ENCODE results near the gene ZNF680.
"Not testable (repeated sequence)": the region's sequence is repeated elsewhere in the genome, so short reads cannot be mapped to it uniquely, and the experiment has no call there.

The ZNF680 gene

DNA sequence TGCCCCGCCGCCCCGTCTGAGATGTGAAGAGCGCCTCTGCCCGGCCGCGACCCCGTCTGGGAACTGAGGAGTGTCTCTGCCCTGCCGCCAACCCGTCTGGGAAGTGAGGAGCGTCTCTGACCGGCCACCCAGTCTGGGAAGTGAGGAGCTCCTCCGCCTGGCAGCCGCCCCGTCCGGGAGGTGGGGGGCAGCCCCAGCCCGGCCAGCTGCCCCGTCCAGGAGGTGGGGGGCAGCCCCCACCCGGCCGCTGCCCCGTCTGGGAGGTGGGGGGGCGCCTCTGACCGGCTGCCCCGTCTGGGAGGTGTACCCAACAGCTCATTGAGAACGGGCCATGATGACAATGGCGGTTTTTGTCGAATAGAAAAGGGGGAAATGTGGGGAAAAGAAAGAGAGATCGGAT is 8.7 kb downstream of the ZNF680 start:
- DNase-seq = not testable (repeated sequence)

DNA sequence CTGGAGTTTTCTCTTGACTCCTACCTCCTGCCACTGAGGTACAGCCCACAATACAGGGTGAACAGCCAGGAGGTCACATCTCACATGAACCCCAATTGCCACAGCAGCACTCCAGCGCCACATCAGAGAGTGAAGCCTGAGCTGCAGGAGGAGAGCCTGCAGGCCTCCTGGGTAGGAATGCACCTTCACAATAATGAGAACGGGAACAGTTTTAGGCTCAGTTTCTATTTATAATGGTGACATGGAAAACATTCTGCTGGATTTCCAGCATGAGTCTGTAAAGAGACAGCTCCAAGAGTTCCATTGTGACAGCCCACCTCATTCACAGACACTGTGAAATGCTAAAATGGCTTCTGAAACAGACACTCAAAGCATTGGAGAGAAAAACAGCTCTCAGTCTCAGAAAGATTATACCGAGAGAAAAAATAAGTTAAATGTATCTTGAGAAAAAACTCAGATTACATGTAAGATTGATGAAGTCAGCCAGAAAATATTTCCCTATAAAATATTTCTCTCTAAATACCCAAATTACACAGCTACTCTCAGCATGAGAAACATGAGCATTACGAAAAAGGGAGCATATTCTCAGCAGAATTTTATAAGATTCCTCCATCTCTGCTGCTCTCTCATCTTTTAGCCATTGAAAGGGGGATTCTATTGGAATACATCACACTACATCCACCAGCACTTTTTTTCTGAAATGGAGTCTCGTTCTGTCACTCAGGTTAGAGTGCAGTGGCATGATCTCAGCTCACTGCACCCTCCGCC is 11.3 kb downstream of the ZNF680 start:
- no peak for DNase-seq

DNA sequence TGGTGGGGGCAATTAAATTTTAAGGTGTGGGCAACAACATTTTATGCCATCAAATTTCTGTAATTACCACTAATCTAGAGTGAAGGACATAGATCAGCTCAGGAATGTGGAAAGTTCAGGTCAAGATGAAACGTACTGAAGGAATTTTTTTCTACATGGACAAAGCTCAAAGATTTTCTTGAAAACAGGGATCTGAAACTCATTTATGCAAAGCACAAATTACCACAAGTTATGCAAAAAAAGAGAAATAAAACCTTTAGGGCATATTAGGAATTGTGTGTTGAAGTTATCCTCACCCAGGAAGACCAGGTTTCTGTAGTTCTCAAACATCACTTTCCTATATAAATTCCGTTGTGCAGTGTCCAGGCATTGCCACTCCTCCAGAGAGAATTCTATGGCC is 18.9 kb downstream of the ZNF680 start:
- no peak for DNase-seq

DNA sequence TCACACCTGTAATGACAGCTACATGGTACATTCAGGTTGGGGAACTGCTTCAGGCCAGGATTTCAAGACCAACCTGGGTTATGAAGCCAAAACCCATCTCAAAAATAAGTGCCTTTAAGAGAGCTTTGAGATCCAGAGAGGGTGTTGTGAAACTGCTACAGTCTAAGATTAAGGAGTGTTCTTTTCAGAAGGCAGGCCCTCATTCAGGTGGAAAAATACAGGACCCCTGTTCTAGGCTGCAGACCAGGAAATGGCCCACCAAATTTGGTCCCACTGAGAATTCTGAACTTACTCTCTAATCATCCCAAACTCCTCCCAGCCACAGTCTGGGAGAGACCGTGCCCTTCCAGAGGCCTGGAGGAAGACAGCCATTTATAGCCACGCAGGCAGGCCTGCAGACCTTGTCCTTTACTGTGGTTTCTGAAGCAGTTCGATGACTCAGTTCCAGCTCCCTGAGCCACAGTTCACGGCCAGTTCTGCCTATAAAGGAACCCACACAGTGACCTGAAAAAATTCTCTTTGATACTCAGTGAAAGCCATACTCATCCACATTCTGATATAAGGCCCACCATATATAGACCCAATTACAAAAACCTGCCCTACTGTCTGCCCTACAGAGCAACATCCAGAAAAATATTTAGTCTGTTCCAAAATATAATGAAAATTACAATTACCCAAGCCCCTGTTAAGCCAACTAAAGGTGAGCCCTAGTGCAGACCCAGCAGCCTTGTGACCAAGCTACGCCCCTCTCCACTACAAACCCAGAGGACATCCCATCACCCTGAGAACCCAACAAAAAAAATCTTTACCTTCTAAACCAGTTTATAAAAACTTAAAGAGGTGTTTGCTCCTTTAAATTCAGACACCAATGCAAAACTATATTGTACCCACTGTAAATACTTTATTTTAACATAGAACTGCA is 21.2 kb downstream of the ZNF680 start:
- DNase-seq = no peak

DNA sequence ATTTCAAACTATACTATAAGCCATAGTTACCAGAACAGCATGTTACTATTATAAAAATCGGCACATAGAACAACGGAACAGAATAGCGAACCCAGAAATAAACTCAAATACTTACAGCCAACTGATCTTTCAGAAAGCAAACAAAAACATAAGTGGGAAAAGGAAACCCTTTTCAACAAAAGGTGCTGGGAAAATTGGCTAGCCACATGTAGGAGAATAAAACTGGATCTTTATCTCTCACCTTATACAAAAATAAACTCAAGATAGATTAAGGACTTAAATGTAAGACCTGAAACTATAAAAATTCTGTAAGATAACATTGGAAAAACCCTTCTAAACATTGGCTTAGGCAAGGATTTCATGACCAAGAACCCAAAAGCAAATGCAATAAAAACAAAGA is 29.1 kb downstream of the ZNF680 start:
- DNase-seq = no peak

DNA sequence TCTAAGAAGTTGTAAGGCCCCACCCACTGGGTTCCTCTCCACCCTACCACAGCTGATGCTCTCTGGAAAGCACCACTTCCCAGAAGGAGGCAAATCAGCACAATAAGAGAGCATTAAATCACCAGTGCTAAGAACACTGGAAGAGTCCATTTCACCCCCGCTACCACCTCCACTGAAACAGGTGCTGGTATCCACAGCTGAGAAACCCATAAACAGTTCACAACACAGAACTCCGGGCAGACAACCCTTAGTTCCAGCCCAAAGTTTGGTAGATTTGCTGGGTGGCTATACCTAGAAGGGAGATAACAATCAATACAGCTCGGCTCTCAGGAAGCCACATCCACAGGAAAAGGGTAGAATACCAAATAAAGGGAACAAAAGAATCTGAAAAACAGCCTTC is 34.1 kb downstream of the ZNF680 start:
- no peak for DNase-seq

DNA sequence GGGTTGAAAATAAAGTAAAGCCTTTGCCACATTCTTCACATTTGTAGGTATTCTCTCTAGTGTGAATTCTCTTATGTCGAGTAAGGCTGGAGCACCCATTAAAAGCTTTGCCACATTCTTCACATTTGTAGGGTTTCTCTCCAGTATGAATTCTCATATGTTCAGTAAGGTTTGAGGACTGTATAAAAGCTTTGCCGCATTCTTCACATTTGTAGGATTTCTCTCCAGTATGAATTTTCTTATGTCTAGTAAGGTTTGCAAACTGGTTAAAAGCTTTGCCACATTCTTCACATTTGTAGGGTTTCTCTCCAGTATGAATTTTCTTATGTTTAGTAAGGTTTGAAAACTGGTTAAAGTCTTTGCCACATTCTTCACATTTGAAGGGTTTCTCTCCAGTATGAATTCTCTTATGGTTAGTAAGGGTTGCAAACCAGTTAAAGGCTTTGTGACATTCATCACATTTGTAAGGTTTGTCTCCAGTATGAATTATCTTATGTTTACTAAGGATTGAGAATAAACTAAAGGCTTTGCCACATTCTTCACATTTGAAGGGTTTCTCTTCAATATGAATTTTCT is 41.4 kb downstream of the ZNF680 start:
- no peak for DNase-seq

DNA sequence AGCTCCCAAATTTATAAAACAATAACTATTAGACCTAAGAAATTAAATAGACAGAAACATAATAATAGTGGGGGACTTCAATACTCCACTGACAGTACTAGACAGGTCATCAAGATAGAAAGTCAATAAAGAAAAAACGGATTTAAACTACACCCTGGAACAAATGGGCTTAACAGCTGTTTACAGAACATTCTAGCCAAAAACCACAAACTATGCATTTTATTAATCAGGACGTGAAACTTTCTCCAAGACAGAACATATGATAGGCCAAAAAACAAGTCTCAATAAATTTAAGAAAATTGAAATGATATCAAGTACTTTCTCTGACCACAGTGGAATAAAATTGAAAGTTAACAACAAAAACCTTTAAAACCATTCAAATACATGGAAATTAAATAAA is 46.4 kb downstream of the ZNF680 start:
- no peak for DNase-seq

DNA sequence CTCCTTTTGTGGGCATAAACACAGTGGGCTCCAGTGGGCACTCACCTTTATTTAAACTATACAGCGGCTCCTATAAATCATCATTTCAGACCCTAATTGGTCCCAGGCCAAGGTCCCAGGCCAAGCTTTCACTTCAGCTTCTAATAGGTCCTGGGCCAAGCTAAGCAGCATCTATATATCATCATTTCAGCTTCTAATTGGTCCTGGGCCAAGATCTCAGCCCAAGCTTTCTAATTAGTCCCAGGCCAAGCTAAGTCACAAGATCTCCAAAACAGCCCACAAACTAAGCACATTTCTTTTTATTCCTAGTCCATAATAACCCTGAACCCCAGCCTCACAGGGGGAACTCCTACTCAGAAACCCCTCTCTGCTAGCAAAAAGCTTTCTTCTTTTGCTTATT is 47.1 kb downstream of the ZNF680 start:
- no peak for DNase-seq

DNA sequence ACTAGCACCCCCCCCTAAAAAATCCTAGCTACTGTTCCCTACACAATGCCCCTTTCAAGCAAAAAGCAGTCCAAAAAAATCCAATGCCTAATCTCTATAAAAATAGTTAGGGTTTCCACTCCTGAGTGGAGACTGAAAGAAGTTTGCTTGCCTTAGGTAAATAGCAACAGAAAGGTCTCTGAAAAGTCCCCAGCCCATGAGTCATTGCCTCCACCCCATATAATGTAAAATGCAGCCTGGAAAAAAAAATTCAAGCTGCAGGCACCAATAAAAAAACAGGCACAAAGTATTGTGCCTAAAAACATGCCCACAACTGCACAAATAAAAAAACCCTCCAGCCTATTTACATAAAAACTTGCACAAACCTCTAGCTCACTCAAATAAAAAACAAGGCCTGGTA is 47.5 kb downstream of the ZNF680 start:
- DNase-seq = no peak

DNA sequence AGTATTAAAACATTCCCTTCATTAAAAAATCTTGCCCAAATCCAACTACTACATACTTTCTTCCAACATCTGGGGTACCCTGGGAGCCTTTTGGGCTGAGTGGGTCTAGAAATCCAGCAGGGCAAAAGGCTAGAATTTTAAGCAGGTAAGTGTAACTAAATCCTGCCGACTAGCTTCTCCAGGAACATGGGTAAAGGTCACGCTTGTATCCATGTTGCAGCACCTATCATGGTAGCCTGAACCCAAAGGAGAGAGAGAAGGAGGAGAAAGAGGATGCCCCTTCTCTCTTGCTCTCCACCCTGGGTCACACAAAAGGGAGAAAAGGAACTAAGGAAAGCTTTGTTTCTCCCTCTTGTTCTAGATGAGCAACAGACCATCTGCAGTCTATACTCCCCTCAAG is 53.3 kb downstream of the ZNF680 start:
- DNase-seq = no peak

DNA sequence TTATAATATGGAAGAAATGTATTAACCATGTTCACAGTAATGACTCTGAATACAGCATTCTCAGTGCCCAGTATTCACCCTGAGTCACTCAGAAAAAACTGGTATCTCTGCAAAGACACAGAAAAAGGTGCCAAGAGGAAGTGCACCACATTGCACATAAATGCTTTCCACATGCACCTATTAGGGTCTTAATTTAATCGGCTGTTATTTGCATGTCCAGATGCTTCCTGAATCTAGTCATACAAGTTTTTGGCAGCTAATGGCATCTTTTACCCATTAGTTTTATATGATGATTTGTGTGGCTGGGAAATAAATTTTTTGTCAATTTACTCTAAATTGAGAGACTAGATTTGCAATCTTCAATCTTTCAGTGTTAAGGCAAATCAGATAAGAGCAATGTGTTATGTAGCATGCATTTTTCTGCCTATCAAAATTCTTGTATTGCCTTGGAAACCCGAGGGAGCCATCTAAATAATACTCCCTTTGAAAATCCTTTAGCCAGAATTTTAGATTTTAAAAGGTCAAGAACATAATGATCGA is 58.2 kb downstream of the ZNF680 start:
- no peak for DNase-seq

DNA sequence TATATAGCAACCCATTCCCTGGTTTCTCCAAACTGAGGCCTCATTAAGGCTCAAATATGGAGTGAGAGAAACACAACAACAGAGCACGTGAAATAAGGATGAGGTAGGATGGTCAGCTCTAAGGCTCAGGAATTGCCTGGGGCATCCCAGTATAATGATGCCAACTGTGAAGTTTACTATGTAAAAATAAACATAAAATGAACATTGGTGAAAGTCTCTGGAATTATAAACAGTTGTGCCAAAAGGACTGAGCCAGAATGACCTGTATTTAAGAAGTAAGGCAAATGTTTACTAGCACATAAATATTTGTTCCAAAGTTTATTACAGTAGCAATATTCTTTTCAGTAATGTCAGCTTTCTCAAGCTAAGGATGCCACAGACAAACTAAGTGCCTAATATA is 64.6 kb downstream of the ZNF680 start:
- no peak for DNase-seq

DNA sequence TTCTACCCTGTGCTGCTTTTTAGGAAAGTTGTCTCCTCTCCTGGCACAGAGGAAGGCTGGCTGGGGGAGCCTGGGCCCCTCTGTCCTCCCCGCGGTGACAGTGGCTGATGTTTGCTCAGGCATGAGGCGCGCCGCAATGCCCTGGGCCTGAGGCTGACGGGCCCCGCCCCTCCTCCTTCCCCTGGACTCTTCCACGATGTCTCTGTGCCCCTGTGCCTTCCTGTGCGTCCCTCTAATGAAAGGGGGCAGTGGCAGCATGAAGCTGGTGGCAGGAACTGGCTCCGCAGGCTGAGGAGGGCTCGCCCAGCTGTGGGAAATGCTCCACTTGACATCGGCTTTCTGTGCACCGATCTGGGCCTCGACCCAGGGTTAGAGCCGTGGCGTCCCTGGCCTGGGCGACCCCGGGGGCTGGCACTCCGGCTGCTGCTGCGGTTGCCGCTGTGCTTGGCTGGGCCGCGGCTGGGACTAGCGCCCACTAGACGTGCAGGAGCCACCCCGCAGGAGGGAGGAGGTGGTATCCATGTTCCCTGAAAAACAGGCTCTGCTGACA is 67.9 kb downstream of the ZNF680 start:
- DNase-seq = peak; percentile 58

DNA sequence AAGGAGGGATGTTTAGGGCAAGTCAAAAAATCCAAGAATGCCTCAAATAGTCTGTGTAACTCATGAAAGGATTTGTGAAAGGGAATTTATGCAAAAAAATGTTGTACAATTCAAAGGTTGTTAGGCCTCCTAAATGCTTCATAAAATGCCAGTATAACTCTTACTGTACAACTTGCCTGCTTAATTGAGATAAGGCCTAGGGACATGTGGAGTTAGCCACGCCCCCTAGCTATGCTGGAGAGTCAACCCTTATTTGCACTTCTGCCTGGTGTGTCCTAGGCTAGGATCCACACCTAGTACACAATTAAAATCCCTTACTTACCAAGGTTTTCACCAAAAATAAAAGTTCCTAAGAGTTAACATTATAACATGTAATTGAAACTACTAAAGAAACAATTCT is 77.2 kb downstream of the ZNF680 start:
- DNase-seq = no peak

All from retina (tissue), 1 donor.